Fibroblast of upper back skin (primary cell): ENCODE measurements around the gene CAMSAP2.

Experiments
- DNase-seq: peaks from one replicate; pipeline ENCODE4 v3.0.0-alpha.2; 2013

CAMSAP2 gene

GRCh38 chr1:200856716-200857357, 118.1 kb downstream of the CAMSAP2 start:
- DNase-seq: peak; percentile 84

GRCh38 chr1:200857804-200858203, 119.1 kb downstream of the CAMSAP2 start:
- DNase-seq: no peak

- no peak for DNase-seq
Measured at GRCh38 chr1:200861937-200862647, 123.4 kb downstream of the CAMSAP2 start.

- DNase-seq: peak; percentile 11
Measured at GRCh38 chr1:200862713-200863415, 124.2 kb downstream of the CAMSAP2 start.

- DNase-seq: peak; percentile 37
Measured at GRCh38 chr1:200866116-200866515, 127.4 kb downstream of the CAMSAP2 start.

GRCh38 chr1:200866521-200866920, 127.8 kb downstream of the CAMSAP2 start:
- DNase-seq: no peak

GRCh38 chr1:200867018-200867811, 128.5 kb downstream of the CAMSAP2 start:
- peak; percentile 9 for DNase-seq

- DNase-seq: no peak
Measured at GRCh38 chr1:200869376-200869752, 130.7 kb downstream of the CAMSAP2 start.

- no peak for DNase-seq
Measured at GRCh38 chr1:200869753-200870391, 131.2 kb downstream of the CAMSAP2 start.

- no peak for DNase-seq
Measured at GRCh38 chr1:200872446-200873115, 133.9 kb downstream of the CAMSAP2 start, which contains the start of gene GPR25. TSS of gene GPR25 (plus strand) at chr1:200872981. CDS start at chr1:200873038, 57 bp downstream.

GRCh38 chr1:200873116-200873670, 134.5 kb downstream of the CAMSAP2 start:
- no peak for DNase-seq

- no peak for DNase-seq
Measured at GRCh38 chr1:200873671-200874397, 135.1 kb downstream of the CAMSAP2 start.

- DNase-seq: no peak
Measured at GRCh38 chr1:200874694-200875093, 136.0 kb downstream of the CAMSAP2 start.

- DNase-seq: no peak
Measured at GRCh38 chr1:200875416-200875815, 136.7 kb downstream of the CAMSAP2 start.

- DNase-seq: no peak
Measured at GRCh38 chr1:200877010-200877409, 138.3 kb downstream of the CAMSAP2 start.

GRCh38 chr1:200877839-200878551, 139.3 kb downstream of the CAMSAP2 start:
- DNase-seq: no peak

- no peak for DNase-seq
Measured at GRCh38 chr1:200880212-200880611, 141.5 kb downstream of the CAMSAP2 start.

GRCh38 chr1:200883118-200883517, 144.4 kb downstream of the CAMSAP2 start:
- DNase-seq: no peak

- no peak for DNase-seq
Measured at GRCh38 chr1:200885623-200886402, 147.1 kb downstream of the CAMSAP2 start.
